Suprapubic skin (tissue), 4 donors: Measurements from ENCODE around the gene CLSTN1. TPM values are rescaled to one million over a fixed set of nuclear protein-coding genes. Genes with fewer than 3 reads are reported as not detected.

Experiments
- DNase-seq, 2 donors: peaks; one replicate each; pipeline ENCODE4 v3.0.0-alpha.2; 2019; ENCODE audit warnings: low spot score in 2 of 2
- H3K27ac ChIP-seq: fragments of 200-600 bp; sonication (generic); one replicate; pipeline ENCODE4 v1.5.1; 2019
- H3K27me3 ChIP-seq: fragments of 200-600 bp; sonication (generic); one replicate; pipeline ENCODE4 v1.5.1; 2019
- H3K36me3 ChIP-seq: fragments of 200-600 bp; sonication (generic); one replicate; pipeline ENCODE4 v1.5.1; 2019
- H3K4me1 ChIP-seq: fragments of 200-600 bp; sonication (generic); one replicate; pipeline ENCODE4 v1.5.1; 2019
- H3K4me3 ChIP-seq: fragments of 200-600 bp; sonication (generic); one replicate; pipeline ENCODE4 v1.5.1; 2019; ENCODE audit warnings: mild to moderate bottlenecking
- H3K9me3 ChIP-seq: fragments of 200-600 bp; sonication (generic); one replicate; pipeline ENCODE4 v1.5.1; 2019
- CTCF ChIP-seq, 2 donors: fragments of 200-600 bp in 1 of 2; fragments of 450-650 bp in 1 of 2; sonication (generic) in 1 of 2; IDR thresholded peaks; one replicate each; pipeline ENCODE4 v1.5.1; 2016 to 2019; ENCODE audit warnings: antibody characterized with exemption in 2 of 2, mild to moderate bottlenecking in 1 of 2, moderate library complexity in 1 of 2
- EP300 ChIP-seq: sonication (generic); formaldehyde crosslinking; IDR thresholded peaks from one replicate; pipeline ENCODE4 v1.6.1; 2017; ENCODE audit warnings: antibody characterized with exemption
- POLR2A ChIP-seq, 2 donors: fragments of 450-650 bp; IDR thresholded peaks; one replicate each; pipeline ENCODE4 v1.6.1; 2017; ENCODE audit warnings: antibody characterized with exemption in 2 of 2, mild to moderate bottlenecking in 2 of 2, moderate library complexity in 2 of 2
- POLR2AphosphoS5 ChIP-seq, 3 donors: sonication (generic); formaldehyde crosslinking; IDR thresholded peaks; one replicate each; pipeline ENCODE4 v1.6.1; 2017; ENCODE audit warnings: antibody characterized with exemption in 3 of 3
- WGBS: methylation state at CpG from one replicate; pipeline ENCODE4 v1.1.5; 2018; 5-methylcytosine and 5-hydroxymethylcytosine counted together
- total RNA-seq, 4 donors: library from RNA; depleted of rRNA; stranded (reverse); fragments of >200 nt; gene quantifications; one replicate each; pipeline ENCODE4 v1.1.0, GENCODE V29; 2016

The CLSTN1 gene
- total RNA-seq, 4 donors from 2014 or later: 118 to 202 (median 165) TPM

- TF ChIP-seq CTCF (IDR thresholded peaks at IDR 0.05) (no peak), EP300 (no peak), POLR2A (IDR thresholded peaks at IDR 0.05) (no peak), POLR2AphosphoS5 (IDR thresholded peaks at IDR 0.05) (no peak)
- no peak for DNase-seq
- 99% methylated on average over 6 of the region's 6 CpGs for WGBS
- no peaks in the 10 kb centered on the region for H3K9me3 ChIP-seq
- no peaks in the 10 kb centered on the region for H3K27me3 ChIP-seq
- H3K4me3 ChIP-seq: no peak overlapping the region
- no peak overlapping the region for H3K27ac ChIP-seq
- H3K4me1 ChIP-seq: peaks cover 7% of the 10 kb centered on the region
- peaks cover 58% of the 10 kb centered on the region for H3K36me3 ChIP-seq
These were observed 34.7 kb upstream of the CLSTN1 start for GRCh38 chr1:9858293-9859035.

- TF ChIP-seq POLR2A (IDR thresholded peaks at IDR 0.05) (no peak), CTCF (IDR thresholded peaks at IDR 0.05) (no peak), EP300 (no peak), POLR2AphosphoS5 (IDR thresholded peaks at IDR 0.05) (no peak)
- Histone ChIP-seq H3K27me3 (no peaks in the 10 kb centered on the region), H3K9me3 (no peaks in the 10 kb centered on the region), H3K36me3 (peaks cover 46% of the 10 kb centered on the region), H3K4me1 (peaks cover 12% of the 10 kb centered on the region), H3K27ac (no peak overlapping the region), H3K4me3 (no peak overlapping the region)
- 87% methylated on average over 1 of the region's 1 CpG for WGBS
- no peak for DNase-seq
These were observed 31.4 kb upstream of the CLSTN1 start for GRCh38 chr1:9855186-9855585.

GRCh38 chr1:9853249-9853595, 29.5 kb upstream of the CLSTN1 start:
- Histone ChIP-seq H3K36me3 (peaks cover 38% of the 10 kb centered on the region), H3K27ac (no peak overlapping the region), H3K4me3 (no peak overlapping the region), H3K9me3 (no peaks in the 10 kb centered on the region), H3K27me3 (no peaks in the 10 kb centered on the region), H3K4me1 (peaks cover 8% of the 10 kb centered on the region)
- TF ChIP-seq POLR2AphosphoS5 (IDR thresholded peaks at IDR 0.05) (no peak), CTCF (IDR thresholded peaks at IDR 0.05) (no peak), POLR2A (IDR thresholded peaks at IDR 0.05) (no peak), EP300 (no peak)
- 98% methylated on average over 4 of the region's 4 CpGs for WGBS
- DNase-seq: no peak

- no peak for DNase-seq
- Histone ChIP-seq H3K27me3 (no peaks in the 10 kb centered on the region), H3K9me3 (no peaks in the 10 kb centered on the region), H3K4me3 (no peak overlapping the region), H3K4me1 (peaks cover 8% of the 10 kb centered on the region), H3K36me3 (peaks cover 33% of the 10 kb centered on the region), H3K27ac (no peak overlapping the region)
- WGBS: 51% methylated on average over 10 of the region's 12 CpGs
- TF ChIP-seq EP300: no peak
- no peak for TF ChIP-seq POLR2AphosphoS5 (IDR thresholded peaks at IDR 0.05)
- TF ChIP-seq POLR2A (IDR thresholded peaks at IDR 0.05): no peak
- TF ChIP-seq CTCF (IDR thresholded peaks at IDR 0.05): no peak
These were observed 28.9 kb upstream of the CLSTN1 start for GRCh38 chr1:9852410-9853248.

GRCh38 chr1:9852004-9852403, 28.2 kb upstream of the CLSTN1 start:
- Histone ChIP-seq H3K4me1 (peaks cover 8% of the 10 kb centered on the region), H3K36me3 (peaks cover 27% of the 10 kb centered on the region), H3K9me3 (no peaks in the 10 kb centered on the region), H3K27ac (no peak overlapping the region), H3K4me3 (no peak overlapping the region), H3K27me3 (no peaks in the 10 kb centered on the region)
- TF ChIP-seq CTCF (IDR thresholded peaks at IDR 0.05) (no peak), EP300 (no peak), POLR2A (IDR thresholded peaks at IDR 0.05) (no peak), POLR2AphosphoS5 (IDR thresholded peaks at IDR 0.05) (no peak)
- WGBS: 85% methylated on average over 8 of the region's 8 CpGs
- DNase-seq: no peak
